HG02571 (cell line): Measurements from ENCODE around the gene PERM1.
"Not testable (repeated sequence)": the region's sequence is repeated elsewhere in the genome, so short reads cannot be mapped to it uniquely, and the experiment has no call there.

Experiments
- ATAC-seq: cut with Tn5 transposase; IDR thresholded peaks from one replicate; pipeline ENCODE4 v1.9.1; 2021; ENCODE audit warnings: mild to moderate bottlenecking, moderate library complexity; ENCODE audit not compliant: unreplicated experiment

The PERM1 gene

GRCh38 chr1:950881-951280, 31.0 kb downstream of the PERM1 start:
- ATAC-seq = no peak

GRCh38 chr1:950268-950667, 31.6 kb downstream of the PERM1 start:
- no peak for ATAC-seq

- ATAC-seq = no peak
Measured at GRCh38 chr1:947958-948357, 33.9 kb downstream of the PERM1 start.

GRCh38 chr1:946811-947210, 35.1 kb downstream of the PERM1 start:
- ATAC-seq = not testable (repeated sequence)

- no peak for ATAC-seq
Measured at GRCh38 chr1:945688-946556, 36.0 kb downstream of the PERM1 start.

- no peak for ATAC-seq
Measured at GRCh38 chr1:944341-945325, 37.3 kb downstream of the PERM1 start.

GRCh38 chr1:943545-944340, 38.1 kb downstream of the PERM1 start:
- no peak for ATAC-seq

GRCh38 chr1:942864-943533, 38.9 kb downstream of the PERM1 start:
- no peak for ATAC-seq

GRCh38 chr1:942411-942821, 39.5 kb downstream of the PERM1 start:
- no peak for ATAC-seq

- no peak for ATAC-seq
Measured at GRCh38 chr1:941588-942383, 40.1 kb downstream of the PERM1 start.

GRCh38 chr1:941015-941587, 40.8 kb downstream of the PERM1 start:
- ATAC-seq = no peak

- no peak for ATAC-seq
Measured at GRCh38 chr1:940107-941014, 41.5 kb downstream of the PERM1 start.

- ATAC-seq = no peak
Measured at GRCh38 chr1:939511-940106, 42.3 kb downstream of the PERM1 start.

GRCh38 chr1:938711-939489, 43.0 kb downstream of the PERM1 start:
- no peak for ATAC-seq

- ATAC-seq = no peak
Measured at GRCh38 chr1:938088-938683, 43.7 kb downstream of the PERM1 start.

GRCh38 chr1:937521-937920, 44.4 kb downstream of the PERM1 start:
- ATAC-seq = no peak
